ENCODE results near the gene CD81.

The CD81 gene

DNA sequence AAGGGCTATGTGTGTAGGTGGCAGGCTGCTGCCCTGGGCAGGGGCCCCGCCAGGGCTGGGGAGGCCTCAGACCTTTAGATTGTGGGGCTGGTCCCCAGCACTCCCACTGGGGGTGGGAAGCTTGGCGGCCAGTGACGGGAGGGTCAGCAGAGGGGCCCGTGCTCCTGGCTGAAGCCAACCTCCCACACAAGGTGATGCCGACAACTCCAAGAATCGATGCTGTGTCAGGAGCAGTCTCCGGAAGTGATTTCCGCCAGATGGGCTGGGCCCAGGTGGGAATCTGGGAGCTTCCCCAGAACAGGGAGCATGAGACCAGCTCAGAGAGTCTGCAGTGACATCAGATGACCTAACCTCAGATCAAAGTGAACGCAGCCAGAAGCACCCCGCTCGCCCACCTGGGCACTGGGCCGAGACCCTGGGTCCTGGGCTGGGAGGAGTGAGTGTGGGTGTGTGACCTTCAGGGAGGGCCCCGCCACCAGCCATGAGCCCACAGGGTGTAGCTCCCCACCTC, 59.5 kb downstream of the CD81 start:
- DNase-seq (ENCODE audit: low read depth): no peak
- no peak overlapping the region for H3K4me3 ChIP-seq (ENCODE audit: low read length)
- no peak for TF ChIP-seq CTCF (conservative IDR thresholded peaks at IDR 0.05; ENCODE audit: low read length)

DNA sequence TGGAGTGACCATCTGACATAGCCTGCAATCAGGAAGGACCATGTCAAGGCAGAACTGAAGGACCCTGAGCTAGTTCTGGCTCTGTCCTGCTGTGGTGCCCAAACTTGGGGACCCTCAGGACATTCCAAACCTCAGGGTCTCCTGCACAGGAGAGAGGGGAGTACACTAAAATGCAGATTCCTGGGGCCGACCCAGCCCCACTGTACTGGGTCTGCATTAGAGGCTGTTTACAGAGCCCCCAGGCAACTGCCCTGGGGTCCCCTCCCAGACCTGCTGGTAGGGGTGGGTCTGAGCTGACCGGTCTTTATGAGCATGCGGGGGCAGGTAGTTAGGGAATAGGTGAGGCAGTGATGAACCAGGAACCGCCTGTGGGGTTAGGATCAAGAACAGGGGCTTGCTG, 60.4 kb downstream of the CD81 start:
- DNase-seq (ENCODE audit: low read depth): no peak
- no peak for TF ChIP-seq CTCF (conservative IDR thresholded peaks at IDR 0.05; ENCODE audit: low read length)

DNA sequence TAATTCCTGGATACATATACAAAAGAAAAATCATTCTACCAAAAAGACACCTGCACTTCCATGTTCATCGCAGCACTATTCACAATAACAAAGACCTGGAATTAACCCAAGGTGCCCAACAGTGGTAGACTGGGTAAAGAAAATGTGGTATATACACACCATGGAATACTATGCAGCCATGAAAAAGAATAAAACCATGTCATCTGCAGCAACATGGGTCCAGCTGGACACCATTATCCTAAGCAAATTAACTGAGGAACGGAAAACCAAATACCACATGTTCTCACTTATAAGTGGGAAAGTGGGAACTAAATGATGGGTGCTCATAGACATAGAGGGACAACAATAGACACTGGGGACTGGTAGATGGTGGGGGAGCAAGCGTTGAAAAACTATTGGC, 62.7 kb downstream of the CD81 start:
- TF ChIP-seq CTCF (conservative IDR thresholded peaks at IDR 0.05; ENCODE audit: low read length): no peak
- no peak for DNase-seq (ENCODE audit: low read depth)
- no peak overlapping the region for H3K4me3 ChIP-seq (ENCODE audit: low read length)

More for the DNA sequence above, 60.4 kb downstream of the CD81 start:
- H3K4me3 ChIP-seq (ENCODE audit: low read length): no peak overlapping the region

DNA sequence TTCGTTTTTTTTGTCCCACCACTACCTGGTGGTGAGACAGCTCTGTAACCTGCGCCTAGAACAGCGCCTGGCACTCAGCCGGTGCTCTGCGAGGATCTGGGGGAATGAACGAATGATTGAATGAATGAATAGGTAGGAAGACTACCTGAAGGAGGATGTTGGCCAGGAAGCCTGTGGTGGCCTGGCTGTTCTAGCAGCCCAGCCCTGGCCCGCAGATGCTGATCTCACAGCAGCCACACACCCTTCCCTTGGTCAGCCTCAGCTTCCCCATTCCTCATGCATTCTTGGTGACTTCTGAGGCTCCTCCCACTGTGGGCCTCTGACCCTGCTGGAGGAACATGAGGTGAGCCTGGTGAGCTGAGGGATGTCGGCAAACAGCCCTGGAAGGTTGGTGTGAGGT, 63.5 kb downstream of the CD81 start:
- no peak for DNase-seq (ENCODE audit: low read depth)
- no peak for TF ChIP-seq CTCF (conservative IDR thresholded peaks at IDR 0.05; ENCODE audit: low read length)
- H3K4me3 ChIP-seq (ENCODE audit: low read length): no peak overlapping the region

DNA sequence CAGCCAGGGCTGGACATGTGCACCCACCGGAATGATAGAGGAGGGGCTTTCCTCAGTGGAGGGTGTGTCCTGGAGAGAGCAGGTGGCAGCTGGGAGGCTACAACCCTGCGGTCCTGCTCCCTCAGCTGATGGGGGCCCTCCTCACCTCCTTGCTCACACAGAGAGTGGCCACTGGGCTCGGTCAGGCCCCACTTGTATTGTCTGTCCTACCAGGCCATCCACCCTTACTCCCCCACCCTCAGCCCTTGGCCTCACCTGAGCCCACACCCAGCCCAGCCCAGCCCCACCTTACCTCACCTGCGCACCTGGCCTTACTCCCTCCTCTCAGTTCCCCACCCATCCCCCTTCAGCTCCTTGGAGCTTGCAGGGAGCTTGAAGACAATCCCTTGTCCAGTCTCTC, 64.1 kb downstream of the CD81 start:
- TF ChIP-seq CTCF (conservative IDR thresholded peaks at IDR 0.05; ENCODE audit: low read length): no peak
- DNase-seq (ENCODE audit: low read depth): no peak
- H3K4me3 ChIP-seq (ENCODE audit: low read length): no peak overlapping the region

DNA sequence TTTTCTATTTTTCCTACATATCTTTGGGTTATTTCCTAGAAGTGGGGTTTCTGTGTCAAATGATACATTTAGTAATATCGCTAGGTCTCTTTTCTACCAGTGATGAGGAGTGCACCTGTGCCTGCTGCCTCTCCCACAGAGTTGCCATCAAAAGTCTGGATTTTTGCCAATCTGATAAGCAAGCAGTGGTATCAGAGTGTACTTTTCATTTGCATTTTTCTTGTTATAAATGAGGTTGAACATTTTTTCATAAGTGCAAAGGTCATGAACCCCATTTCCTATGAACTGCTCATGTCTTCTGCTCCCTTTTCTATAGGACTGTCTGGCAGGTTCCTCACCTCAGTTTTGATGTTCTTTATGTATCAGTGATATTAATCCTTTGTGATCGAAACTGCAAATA, 65.5 kb downstream of the CD81 start:
- no peak overlapping the region for H3K4me3 ChIP-seq (ENCODE audit: low read length)
- no peak for TF ChIP-seq CTCF (conservative IDR thresholded peaks at IDR 0.05; ENCODE audit: low read length)
- no peak for DNase-seq (ENCODE audit: low read depth)

- no peak for TF ChIP-seq CTCF (conservative IDR thresholded peaks at IDR 0.05; ENCODE audit: low read length)
- no peak for DNase-seq (ENCODE audit: low read depth)
- no peak overlapping the region for H3K4me3 ChIP-seq (ENCODE audit: low read length)
Measured at GRCh38 chr11:2443406-2443805, 66.3 kb downstream of the CD81 start.
